ENCODE data around the gene RGS8. TPM values are rescaled to one million over a fixed set of nuclear protein-coding genes. Genes with fewer than 3 reads are reported as not detected.

The RGS8 gene
- total and polyA plus RNA-seq, 2 of the 4 experiments (the other 2 are of a cell fraction), result not detected

DNA sequence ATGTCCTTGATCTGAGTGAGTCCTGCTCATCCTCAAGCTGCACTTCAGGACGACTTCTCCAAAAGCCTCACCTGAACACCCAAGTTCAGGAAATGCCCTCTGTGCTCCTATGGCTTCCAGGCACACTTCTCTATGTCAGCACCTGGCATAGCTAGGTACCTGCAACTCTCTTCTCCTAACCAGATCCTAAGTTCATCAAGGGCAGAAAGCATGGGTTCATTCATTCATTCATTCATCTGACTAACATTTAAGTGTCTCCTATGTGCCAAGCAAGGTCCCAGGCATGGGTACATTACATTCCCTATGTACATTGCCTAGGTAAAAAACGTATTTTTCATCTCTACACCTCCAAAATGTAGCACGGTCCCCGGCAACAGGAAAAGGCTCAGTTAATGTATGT is 4.0 kb downstream of the RGS8 start:
- Histone ChIP-seq H2AFZ (replicated peaks; ENCODE audit: low read length, poor library complexity) (no peak overlapping the region), H3K9ac (ENCODE audit: low read depth, low read length) (no peak overlapping the region), H3K36me3 (ENCODE audit: control insufficient read depth, insufficient read depth, low read length) (no peaks in the 10 kb centered on the region), H3K9me3 (ENCODE audit: control insufficient read depth, insufficient read depth, low read length) (no peaks in the 10 kb centered on the region), H3K9me1 (ENCODE audit: insufficient read depth, low read length) (no peaks in the 10 kb centered on the region), H3K4me2 (ENCODE audit: low read depth, low read length) (no peak overlapping the region), H3K27ac (ENCODE audit: insufficient read depth, low read length) (no peak overlapping the region), H4K8ac (ENCODE audit: low read depth in 2 of 2, low read length in 2 of 2) (no peak overlapping the region), H4K5ac (ENCODE audit: low read depth, low read length) (no peak overlapping the region), H3K27me3 (ENCODE audit: control insufficient read depth, insufficient read depth, low read length) (peaks cover 15% of the 10 kb centered on the region), H3K14ac (replicated peaks; ENCODE audit: low read depth, low read length) (no peak overlapping the region; the same call in 1 of the 2 replicates), H2AK5ac (ENCODE audit: low read depth, low read length) (no peak overlapping the region), H2BK120ac (ENCODE audit: low read depth, low read length) (no peak overlapping the region), H3K56ac (ENCODE audit: extremely low read depth, insufficient read depth, low read length) (no peak overlapping the region), H2BK5ac (ENCODE audit: low read depth, low read length, poor library complexity, severe bottlenecking) (no peak overlapping the region), H2AK9ac (replicated peaks; ENCODE audit: low read depth, low read length, poor library complexity) (no peak overlapping the region), H3K23ac (ENCODE audit: low read depth, low read length) (no peak overlapping the region), H4K91ac (ENCODE audit: insufficient read depth, low read depth, low read length) (no peak overlapping the region), H3K4me3 (ENCODE audit: insufficient read depth, low read depth, low read length) (no peak overlapping the region), H3K4me1 (ENCODE audit: control insufficient read depth, insufficient read depth, low read length) (no peaks in the 10 kb centered on the region), H3K79me1 (ENCODE audit: low read depth in 1 of 2, low read length in 2 of 2) (no peaks in the 10 kb centered on the region), H2BK20ac (ENCODE audit: low read depth, low read length) (no peak overlapping the region), H3K4ac (ENCODE audit: low read depth, low read length) (no peak overlapping the region), H3K18ac (ENCODE audit: low read depth, low read length) (no peak overlapping the region), H2BK15ac (ENCODE audit: low read depth, low read length) (no peak overlapping the region), H4K20me1 (ENCODE audit: insufficient read depth, low read length) (no peaks in the 10 kb centered on the region)
- WGBS, 2 experiments (ENCODE audit: extremely low coverage in 2 of 2, insufficient read length in 1 of 2), result no CpG with 5 or more reads among the region's 4 CpGs
- no peak for ATAC-seq (ENCODE audit: low read depth)
- CTCF ChIA-PET, result no interaction called here
- no peak for DNase-seq
- POLR2A ChIA-PET (ENCODE audit: unreplicated experiment), result no interaction called here
- no TSS peak for BruUV-seq (replicated peaks)
- in situ Hi-C loops (cut with MboI; ENCODE audit: low sequenced_read_pairs), result no loop called here
- intact Hi-C loops (cut with micrococcal nuclease), result no loop called here
- TF ChIP-seq MXI1 (IDR thresholded peaks at IDR 0.05; ENCODE audit: borderline replicate concordance, low read depth, low read length), result no peak
- no peak for TF ChIP-seq BHLHE40 (IDR thresholded peaks at IDR 0.05; ENCODE audit: low read depth, low read length)
- TF ChIP-seq RFX5 (IDR thresholded peaks at IDR 0.05; ENCODE audit: low read depth, low read length), result no peak
- no peak for TF ChIP-seq MAFK (IDR thresholded peaks at IDR 0.05; ENCODE audit: low read depth, low read length)
- TF ChIP-seq FOS (IDR thresholded peaks at IDR 0.05; ENCODE audit: low read depth, low read length), result no peak
- no peak for TF ChIP-seq RAD21 (IDR thresholded peaks at IDR 0.05; ENCODE audit: low read length)
- no peak for TF ChIP-seq SMC3 (IDR thresholded peaks at IDR 0.05; ENCODE audit: low read depth, low read length)
- TF ChIP-seq, protein P1, sequence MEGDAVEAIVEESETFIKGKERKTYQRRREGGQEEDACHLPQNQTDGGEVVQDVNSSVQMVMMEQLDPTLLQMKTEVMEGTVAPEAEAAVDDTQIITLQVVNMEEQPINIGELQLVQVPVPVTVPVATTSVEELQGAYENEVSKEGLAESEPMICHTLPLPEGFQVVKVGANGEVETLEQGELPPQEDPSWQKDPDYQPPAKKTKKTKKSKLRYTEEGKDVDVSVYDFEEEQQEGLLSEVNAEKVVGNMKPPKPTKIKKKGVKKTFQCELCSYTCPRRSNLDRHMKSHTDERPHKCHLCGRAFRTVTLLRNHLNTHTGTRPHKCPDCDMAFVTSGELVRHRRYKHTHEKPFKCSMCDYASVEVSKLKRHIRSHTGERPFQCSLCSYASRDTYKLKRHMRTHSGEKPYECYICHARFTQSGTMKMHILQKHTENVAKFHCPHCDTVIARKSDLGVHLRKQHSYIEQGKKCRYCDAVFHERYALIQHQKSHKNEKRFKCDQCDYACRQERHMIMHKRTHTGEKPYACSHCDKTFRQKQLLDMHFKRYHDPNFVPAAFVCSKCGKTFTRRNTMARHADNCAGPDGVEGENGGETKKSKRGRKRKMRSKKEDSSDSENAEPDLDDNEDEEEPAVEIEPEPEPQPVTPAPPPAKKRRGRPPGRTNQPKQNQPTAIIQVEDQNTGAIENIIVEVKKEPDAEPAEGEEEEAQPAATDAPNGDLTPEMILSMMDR (conservative IDR thresholded peaks at IDR 0.05; ENCODE audit: low read depth, low read length), result no peak
- no peak for TF ChIP-seq CEBPB (IDR thresholded peaks at IDR 0.05; ENCODE audit: low read depth, low read length)
- TF ChIP-seq, protein P2, sequence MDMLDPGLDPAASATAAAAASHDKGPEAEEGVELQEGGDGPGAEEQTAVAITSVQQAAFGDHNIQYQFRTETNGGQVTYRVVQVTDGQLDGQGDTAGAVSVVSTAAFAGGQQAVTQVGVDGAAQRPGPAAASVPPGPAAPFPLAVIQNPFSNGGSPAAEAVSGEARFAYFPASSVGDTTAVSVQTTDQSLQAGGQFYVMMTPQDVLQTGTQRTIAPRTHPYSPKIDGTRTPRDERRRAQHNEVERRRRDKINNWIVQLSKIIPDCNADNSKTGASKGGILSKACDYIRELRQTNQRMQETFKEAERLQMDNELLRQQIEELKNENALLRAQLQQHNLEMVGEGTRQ (IDR thresholded peaks at IDR 0.05; ENCODE audit: low read depth, low read length), result no peak
- TF ChIP-seq CHD1 (IDR thresholded peaks at IDR 0.05; ENCODE audit: low read depth, low read length), result no peak
- no peak for TF ChIP-seq POLR2A (IDR thresholded peaks at IDR 0.05; ENCODE audit: low read depth, low read length)
- TF ChIP-seq, protein P3, sequence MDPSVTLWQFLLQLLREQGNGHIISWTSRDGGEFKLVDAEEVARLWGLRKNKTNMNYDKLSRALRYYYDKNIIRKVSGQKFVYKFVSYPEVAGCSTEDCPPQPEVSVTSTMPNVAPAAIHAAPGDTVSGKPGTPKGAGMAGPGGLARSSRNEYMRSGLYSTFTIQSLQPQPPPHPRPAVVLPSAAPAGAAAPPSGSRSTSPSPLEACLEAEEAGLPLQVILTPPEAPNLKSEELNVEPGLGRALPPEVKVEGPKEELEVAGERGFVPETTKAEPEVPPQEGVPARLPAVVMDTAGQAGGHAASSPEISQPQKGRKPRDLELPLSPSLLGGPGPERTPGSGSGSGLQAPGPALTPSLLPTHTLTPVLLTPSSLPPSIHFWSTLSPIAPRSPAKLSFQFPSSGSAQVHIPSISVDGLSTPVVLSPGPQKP (IDR thresholded peaks at IDR 0.05; ENCODE audit: borderline replicate concordance, low read depth, low read length), result no peak
- TF ChIP-seq RCOR1 (IDR thresholded peaks at IDR 0.05; ENCODE audit: insufficient replicate concordance, low read length), result no peak
- TF ChIP-seq NFE2L2 (IDR thresholded peaks at IDR 0.05; ENCODE audit: low read depth, low read length), result no peak
- TF ChIP-seq MAZ (IDR thresholded peaks at IDR 0.05; ENCODE audit: borderline replicate concordance, low read depth, low read length), result no peak
- dilution Hi-C loops (cut with HindIII; ENCODE audit: low sequenced_read_pairs, unreplicated experiment), result no loop called here

Measured in IMR-90 (cell line).